Heart left ventricle (tissue), 13 donors: ENCODE data around the gene GLE1.

Source experiments
- CTCF ChIP-seq, 12 donors: fragments of 200-600 bp; sonication (generic) in 4 of 12; IDR thresholded peaks; one replicate each; pipeline versions ENCODE4 v1.5.0 to v1.8.0; 2018 to 2022; ENCODE audit warnings: antibody characterized with exemption in 12 of 12, mild to moderate bottlenecking in 5 of 12
- POLR2A ChIP-seq, 2 donors: fragments of 450-650 bp; IDR thresholded peaks; one replicate each; pipeline ENCODE4 v1.6.1; 2017; ENCODE audit warnings: antibody characterized with exemption in 2 of 2, mild to moderate bottlenecking in 2 of 2, moderate library complexity in 2 of 2
- donor health status: ischemic (EF 13 %, LVEDD 7.1; RV severe dilation, severe dysfunction).
- donor health status: DM: no; HTN: yes; CAD: no.
- donor health status: DM: no; HTN: no; CAD: no.
- donor health status: ischemic (EF 25% LVEDD 6.9; RV normal size, moderate dysfunction).
- donor health status: ischemic (EF 25% LVEDD 5.7; RV mildly dilated, moderate dysfunction).
- donor health status: ischemic (EF 35%, LVEDD 5.7; RV mildly dilated, moderate dysfunction).
- donor health status: nonischemic (EF 11% LVEDD 7.7; RV severe dilation, severe dysfunction).
- donor health status: DM: yes; HTN: yes; CAD: no.
- donor health status: PGD.
- donor health status: ischemic (EF 29% LVEDD 5.4; RV normal size, mild dysfunction).
- donor health status: nonischemic (EF 23%, LVEDD 6.1; RV moderate dilation, normal function).

DNA sequence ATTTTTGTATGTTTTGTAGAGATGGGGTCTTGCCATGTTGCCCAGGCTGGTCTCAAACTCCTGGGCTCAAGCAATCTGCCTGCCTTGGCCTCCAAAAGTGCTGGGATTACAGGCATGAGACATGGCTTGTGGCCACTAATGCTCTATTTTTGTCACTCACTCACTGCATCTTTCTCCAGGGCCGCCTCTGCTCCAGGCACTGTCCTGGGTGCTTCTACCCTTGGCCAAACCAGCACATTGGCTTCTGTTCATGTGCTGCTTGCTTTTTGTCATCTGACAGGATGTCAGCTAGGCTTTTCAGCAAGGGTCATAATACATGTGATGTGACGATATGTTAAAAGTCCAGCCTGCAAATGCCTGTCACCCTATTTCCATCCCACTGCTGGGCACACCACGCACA, 45.5 kb upstream of the GLE1 start:
- TF ChIP-seq CTCF (IDR thresholded peaks at IDR 0.05) (no peak), POLR2A (IDR thresholded peaks at IDR 0.05) (no peak)
